ENCODE data around the gene SLC25A21. TPM values are rescaled to one million over a fixed set of nuclear protein-coding genes. Genes with fewer than 3 reads are reported as not detected.
"Not testable (repeated sequence)": the region's sequence is repeated elsewhere in the genome, so short reads cannot be mapped to it uniquely, and the experiment has no call there.

SLC25A21 gene
- total RNA-seq, 1 donor from 2014 or later, result 1.8 TPM

DNA sequence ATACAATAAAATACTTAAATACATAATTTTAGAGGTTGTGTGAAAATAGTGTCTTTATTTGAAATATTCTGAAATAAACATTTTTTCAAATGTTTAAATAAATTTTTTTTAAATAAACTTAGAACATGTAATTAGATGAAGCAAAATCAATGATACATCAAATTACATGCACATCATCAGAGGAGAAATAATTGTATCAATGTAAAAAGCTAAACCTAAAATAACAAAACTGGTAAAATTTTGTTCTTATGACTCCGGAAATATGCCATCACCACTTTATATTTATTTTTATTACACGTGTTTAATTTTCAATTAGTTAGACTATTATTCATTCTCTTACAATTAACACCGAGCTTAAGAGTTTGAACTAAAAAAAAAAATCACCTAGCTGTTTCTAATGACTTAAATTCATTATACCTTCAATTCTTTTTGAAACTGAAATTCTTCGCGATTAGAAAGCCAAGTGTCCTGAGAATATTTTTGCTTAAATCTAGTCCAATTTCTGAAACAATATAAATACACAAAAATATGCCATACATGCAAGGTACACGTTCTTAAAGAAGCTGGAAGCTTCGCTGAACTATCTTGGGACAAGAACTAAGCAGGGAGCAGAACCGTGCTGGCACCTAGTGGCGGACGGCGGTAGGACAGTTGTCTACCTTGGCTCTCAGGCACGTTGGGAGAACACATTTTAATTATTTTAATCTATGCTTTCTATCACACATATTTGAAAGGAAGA, 230.5 kb downstream of the SLC25A21 start:
- DNase-seq, result peak; percentile 50

DNA sequence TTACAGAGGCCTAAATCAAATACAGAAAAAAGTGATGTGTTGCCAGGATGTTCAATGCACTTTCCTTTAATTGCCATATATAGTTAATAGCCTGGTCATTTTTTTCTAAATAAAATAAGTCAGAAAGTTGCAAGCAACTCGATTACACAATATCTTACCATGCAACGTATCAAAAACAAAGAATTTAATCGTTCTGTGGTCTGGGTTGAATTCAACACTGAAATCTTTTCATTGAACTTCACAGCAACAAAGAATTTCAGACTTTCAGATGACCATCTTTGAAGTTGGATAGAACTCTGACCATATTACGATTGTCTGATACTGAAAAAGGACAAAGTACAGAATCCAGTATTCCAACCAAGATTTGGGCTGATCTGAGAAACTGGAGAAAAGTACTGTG, 231.9 kb downstream of the SLC25A21 start:
- no peak for DNase-seq

DNA sequence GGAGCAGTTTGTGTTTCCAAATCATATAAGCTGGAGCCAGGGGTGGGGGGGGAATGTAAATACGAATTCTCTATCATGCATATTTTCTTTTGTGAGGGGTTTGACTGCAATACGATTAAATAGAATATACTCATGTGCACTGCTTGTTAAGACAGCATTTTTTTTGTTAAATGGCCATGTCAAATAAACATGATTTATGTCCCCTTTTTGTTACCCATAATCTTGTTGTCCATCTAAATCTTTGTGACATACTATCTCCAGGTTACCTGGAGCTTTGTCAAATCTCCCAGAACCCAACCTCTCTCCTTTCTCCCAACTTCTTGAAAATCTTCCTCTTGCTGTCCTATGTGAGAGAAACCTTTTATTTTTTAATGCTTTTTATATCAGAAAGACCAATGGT, 233.1 kb downstream of the SLC25A21 start:
- DNase-seq, result no peak

DNA sequence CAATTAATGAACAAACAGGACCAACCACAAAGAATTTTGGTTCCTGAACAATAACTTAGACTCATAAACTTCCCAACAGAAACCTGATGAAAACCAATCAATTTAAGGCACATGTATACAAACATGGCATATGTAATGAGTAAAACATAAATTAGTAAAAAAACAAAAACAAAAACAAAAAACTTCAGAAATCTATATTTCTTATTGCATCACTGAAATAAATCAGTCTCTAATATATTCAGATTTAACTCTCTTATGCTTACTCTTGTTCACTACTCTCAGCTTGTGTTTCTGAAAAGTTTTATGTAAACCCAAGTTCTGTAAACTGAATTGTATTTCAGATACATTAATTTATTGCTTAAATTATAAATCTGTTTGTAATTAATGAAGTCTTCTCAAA, 233.7 kb downstream of the SLC25A21 start:
- no peak for DNase-seq

- no peak for DNase-seq
Measured at GRCh38 chr14:36935976-36936678, 236.3 kb downstream of the SLC25A21 start.

GRCh38 chr14:36934304-36934703, 238.1 kb downstream of the SLC25A21 start:
- DNase-seq, result no peak

GRCh38 chr14:36931791-36932190, 240.6 kb downstream of the SLC25A21 start:
- no peak for DNase-seq

DNA sequence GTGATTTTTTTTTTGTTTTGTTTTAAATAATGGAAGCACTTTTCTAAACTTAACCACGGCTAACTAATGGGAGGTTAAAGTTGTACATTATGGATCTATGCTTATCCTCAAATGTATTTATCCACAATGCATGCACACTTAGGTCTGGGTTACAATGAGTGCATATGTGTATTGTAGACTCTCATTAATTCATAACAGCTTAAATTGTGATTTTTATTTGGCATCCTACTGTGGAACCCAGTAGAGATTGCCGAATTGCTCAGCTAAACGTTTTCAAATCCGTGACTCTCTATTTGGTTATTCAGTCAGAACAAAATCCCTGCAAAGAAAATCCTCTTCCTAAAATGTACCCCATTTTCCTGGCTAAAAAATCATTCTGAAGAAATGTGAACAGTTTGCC, 244.0 kb downstream of the SLC25A21 start:
- no peak for DNase-seq

DNA sequence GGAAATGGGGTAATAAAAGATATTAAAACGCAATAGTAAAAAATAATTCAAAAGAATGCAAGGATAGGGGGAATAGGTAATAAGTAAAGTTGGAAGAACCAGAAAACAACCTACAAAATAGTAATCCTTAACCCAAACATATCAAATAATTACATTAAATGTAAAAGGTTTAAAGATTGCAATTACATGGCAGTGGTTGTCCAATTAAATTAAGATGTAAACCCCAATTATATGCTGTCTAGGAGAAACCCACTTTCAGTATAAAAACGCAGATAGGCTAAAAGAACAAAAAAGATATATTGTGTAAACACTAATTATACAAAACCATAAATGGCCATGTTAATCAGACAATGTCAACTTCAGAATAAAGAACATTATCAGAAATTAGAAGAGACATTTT, 247.3 kb downstream of the SLC25A21 start:
- DNase-seq, result no peak

DNA sequence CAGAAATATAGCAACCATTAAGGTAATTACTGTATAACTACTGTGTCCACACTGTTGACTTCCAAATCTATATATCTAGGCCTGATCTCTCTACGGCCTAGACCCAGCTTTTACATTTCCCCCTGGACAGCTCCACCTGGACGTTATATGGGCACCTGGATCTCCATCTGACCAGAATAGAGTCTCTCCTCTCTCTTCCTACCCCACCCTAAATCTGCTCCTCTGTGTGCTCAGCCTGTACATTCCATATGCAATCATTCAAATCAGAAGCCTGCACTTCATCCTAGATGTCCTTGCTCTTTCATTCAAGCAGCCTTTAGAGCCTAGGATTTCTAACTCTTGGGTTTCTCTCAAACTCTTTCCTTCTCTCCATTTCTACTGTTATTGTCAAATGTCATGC, 255.7 kb downstream of the SLC25A21 start:
- DNase-seq, result no peak

GRCh38 chr14:36915081-36915480, 257.3 kb downstream of the SLC25A21 start:
- no peak for DNase-seq

- DNase-seq, result no peak
Measured at GRCh38 chr14:36910578-36910977, 261.8 kb downstream of the SLC25A21 start.

GRCh38 chr14:36905272-36905888, 267.0 kb downstream of the SLC25A21 start:
- DNase-seq, result no peak

DNA sequence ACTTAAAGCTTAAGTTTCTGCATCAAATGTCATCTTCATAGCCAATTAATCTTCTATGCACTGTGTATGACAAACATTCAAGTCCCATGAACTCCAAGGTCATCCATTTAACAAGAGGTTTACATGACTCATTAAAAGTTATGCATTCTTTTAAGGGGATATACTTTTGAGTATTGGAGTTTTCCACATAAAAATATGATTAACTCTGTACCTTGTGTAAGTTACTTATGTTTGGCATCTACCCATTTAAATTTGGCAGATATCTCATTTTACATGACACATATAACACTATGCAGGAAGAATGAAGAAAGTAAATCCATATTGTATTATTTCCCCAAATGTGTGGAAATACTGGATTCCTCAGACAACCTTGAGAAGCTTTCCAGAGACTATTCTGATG, 270.5 kb downstream of the SLC25A21 start:
- DNase-seq, result no peak

DNA sequence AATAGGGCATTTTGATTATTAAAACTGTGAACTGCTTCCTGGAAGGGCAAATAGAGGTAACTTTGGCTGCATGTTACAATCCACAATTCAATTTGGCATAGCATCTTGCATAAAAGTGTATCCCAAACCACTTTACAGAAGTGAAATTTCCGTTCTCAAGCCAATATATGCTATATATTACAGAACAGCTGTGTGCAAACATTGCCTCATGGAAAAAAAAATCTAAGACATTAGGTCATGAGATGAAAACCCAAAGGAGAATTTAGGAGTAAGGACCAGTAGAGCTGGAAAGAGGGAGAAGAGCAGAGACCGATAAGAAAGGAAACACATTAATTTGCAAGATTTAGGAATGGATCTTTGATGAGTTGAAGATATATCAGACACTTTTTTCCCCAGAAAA, 271.6 kb downstream of the SLC25A21 start:
- DNase-seq, result no peak

DNA sequence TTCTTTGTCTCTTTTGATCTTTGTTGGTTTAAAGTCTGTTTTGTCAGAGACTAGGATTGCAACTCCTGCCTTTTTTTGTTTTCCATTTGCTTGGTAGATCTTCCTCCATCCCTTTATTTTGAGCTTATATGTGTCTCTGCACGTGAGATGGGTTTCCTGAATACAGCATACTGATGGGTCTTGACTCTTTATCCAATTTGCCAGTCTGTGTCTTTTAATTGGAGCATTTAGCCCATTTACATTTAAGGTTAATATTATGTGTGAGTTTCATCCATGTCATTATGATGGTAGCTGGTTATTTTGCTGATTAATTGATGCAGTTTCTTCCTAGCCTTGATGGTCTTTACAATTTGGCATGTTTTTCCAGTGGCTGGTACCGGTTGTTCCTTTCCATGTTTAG, 276.1 kb downstream of the SLC25A21 start:
- DNase-seq, result not testable (repeated sequence)

DNA sequence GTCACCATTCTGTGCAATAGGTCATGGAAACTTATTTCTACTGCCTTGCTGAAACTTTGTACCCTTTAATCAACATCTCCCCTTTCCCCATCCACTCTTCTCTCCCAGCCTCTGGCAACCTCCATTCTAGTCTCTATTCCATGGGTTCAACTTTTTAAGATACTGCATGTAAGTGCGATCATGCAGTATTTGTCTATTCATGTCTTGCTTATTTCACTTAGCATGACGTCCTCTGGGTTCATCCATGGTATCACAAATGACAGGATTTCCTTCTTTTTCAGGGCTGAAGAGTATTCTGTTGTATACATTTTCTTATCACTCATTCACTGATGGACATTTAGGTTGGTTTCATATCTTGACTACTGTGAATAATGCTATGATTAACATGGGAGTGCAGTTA, 288.4 kb downstream of the SLC25A21 start:
- DNase-seq, result no peak

DNA sequence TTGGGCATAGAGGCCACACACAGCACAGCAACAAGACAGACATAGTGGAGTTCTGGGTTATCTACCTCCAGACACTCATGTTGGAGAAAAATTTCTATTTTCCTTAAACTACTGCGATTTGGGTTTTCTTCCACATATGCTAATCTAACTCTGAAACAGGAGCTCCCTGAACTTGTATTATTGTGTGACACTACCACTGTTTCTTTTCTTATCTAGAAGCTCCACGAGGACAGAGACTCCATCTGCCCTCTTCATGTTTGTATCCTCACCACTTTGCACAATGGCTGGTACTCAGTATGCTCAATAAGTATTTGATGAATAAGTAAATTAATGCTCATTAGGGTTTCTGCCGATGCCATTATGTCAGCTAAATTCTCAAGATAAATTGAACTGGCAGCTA, 292.1 kb downstream of the SLC25A21 start:
- DNase-seq, result no peak

GRCh38 chr14:36879558-36879957, 292.8 kb downstream of the SLC25A21 start:
- DNase-seq, result no peak

DNA sequence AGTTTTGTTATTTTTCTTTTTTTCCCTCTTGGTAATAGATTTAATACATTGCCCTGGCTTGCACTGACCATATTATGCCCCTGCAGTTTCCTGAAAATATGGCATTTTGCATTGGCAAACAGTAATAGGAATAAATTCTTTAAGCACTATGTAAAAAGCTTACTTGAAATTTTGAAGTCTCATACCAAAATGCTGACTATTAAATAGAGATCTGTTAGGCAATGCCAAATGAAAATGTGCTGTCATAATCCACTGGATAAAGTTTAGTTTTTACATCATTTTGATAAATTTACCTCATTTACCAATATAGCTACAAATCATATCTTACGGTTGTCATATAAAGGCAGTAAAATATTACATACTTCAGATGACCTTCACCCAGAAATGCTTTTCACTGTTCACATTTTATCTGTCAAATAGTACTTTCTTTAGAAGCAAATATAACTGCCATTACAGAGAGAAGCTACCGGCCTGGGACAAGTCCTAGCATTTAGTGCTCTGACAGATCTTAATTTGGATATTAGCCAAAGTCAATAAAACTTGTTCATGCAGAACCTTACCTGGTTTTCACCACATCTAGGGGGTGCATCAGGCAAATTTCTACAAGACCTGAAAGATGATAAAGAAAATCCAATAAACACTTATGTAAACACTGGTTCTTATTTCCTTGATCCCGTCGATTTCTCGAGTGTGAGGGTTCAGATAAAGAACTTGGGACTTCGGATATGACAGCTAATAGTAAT, 297.8 kb downstream of the SLC25A21 start:
- no peak for DNase-seq

GRCh38 chr14:36870776-36871175, 301.6 kb downstream of the SLC25A21 start:
- no peak for DNase-seq

- no peak for DNase-seq
Measured at GRCh38 chr14:36869125-36869524, 303.3 kb downstream of the SLC25A21 start.

GRCh38 chr14:36866867-36867266, 305.5 kb downstream of the SLC25A21 start:
- DNase-seq, result no peak

Measured in skin of body (tissue), 2 donors.